Muscle of back (tissue), 11 donors: ENCODE results near the gene SRRM4. TPM values are rescaled to one million over a fixed set of nuclear protein-coding genes. Genes with fewer than 3 reads are reported as not detected.

Source experiments
- DNase-seq, 3 donors: peaks; one replicate each; pipeline versions ENCODE4 v3.0.0 to v3.0.0-alpha.2; 2013
- polyA plus RNA-seq, 10 donors: library from polyadenylated mRNA; unstranded; fragments of 120-200 nt; gene quantifications; one replicate each; pipeline ENCODE4 v1.2.1, GENCODE V29; 2013; ENCODE audit not compliant: insufficient read length in 10 of 10

Gene SRRM4
- polyA plus RNA-seq, 10 donors: 0.12 to 0.32 (median 0.16) TPM

DNA sequence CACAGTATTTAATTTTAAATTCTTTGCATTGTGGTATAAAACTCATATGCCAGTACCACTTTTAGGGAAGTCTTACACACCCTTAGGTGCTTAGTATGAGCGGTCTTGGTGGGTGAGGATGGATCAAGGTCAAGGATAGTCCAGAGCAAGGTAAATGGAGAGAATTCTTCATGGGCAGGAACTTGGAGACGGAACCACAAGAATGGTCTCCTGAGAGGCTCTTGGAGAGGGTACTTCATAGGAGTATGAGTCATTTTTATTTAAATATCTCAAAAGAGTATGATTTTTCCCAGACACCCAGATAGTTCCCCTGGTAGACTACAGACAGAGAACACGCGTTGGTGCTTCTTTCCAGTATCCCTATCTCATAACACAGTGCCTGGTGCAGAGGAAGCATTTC lies 219.3 kb downstream of the SRRM4 start:
- no peak for DNase-seq

DNA sequence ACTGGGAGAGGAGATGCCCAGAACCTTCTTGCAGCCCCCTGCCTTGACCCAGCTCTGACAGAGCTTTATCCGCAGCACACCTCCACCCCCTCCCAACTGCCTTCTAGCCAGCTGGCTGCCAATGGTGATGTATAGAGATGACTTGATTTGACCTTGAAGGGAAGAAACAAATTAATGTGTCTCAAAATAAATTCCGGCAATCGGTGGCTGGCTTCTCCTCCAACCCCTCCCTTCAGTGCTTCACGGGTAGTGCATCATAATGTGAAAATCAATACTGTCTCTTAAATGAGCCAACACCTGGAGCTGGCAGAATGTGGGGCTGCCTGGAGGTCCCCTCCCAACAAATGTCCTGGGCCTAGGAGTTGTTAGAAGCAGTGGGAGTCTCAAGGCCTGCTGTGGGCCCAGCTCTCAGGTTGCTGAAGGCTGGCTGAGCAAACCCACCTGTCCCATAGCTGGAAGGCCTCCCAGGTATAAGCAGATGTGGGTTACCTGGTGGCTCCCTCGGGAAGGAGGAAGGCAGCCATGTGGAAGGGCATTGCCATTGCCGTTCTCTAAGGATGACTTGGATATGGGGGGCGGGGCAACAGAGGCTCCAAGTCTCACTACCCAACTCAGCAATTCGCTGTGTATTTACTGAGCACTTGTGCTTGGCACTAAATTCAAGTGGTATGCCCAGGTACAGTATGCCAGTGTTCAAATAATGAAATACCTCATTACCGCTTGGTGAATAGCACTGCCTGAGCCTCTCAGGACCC lies 220.6 kb downstream of the SRRM4 start:
- no peak for DNase-seq

DNA sequence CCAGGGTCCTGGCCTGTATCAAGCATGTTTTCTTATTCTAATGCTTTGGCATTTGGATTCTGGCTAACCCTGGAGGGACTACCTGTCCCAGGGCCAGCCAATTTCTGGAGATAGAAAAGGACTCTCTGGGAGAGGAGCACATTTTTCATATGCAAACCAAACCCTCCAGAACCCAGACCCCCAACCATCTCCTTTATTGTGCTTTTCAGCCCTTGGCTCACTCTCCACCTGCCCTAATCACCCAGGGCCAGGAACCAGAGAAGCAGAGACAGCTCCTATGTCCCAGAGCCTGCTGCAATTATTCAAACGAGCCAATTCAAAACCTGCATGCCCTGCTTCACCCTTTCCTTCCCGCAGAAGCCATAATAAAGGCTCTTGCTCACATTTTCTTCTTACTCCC lies 221.2 kb downstream of the SRRM4 start:
- DNase-seq: no peak

DNA sequence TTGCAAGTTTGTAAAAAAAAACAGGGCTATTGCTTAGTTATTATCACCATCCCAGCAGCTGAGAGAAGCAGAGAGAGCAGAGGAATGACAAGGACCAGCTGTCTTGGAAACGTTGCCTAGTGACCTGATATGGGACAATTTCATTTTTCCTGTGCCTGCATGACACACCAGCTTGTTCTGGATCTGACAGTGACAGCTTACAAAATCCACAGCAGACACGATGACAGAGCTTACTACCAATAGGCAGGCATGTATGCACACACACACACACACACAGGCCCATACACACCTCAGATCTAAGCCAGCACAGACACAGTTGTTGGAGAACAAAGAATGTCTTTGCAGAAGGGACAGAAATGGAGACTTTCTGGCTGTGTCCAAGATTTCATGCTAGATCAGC lies 222.8 kb downstream of the SRRM4 start:
- DNase-seq: peak; percentile 50 to 70 (median 55)

DNA sequence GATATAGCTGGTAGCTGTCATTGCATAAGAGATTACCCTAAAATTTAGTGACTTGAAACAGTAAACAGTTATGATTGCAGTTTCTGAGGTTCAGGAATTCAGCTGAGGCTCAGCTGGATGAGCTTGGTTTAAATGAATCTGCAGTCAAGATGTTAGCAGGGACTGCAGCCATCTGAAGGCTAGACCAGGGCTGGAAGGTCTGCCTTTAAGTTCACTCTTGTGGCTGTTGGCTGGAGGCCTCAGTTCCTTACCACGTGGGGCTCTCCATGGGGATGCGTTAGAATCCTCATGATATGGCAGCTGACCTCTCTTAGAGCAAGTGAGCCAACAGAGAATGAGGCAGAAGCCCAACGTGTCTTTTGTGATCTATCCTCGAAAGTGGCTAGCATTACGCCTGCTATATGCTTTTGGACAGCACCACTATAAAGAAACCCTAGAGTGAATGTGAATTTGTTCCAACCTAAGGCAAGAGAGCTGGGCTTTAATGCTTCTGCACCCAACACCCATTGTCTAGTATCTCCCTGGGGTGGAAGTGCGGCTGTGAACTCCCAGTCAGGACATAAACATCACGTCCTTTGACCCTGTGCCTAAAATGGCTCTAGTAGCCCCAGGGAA lies 223.4 kb downstream of the SRRM4 start:
- peak in 2 of 3 donors; percentile 42 to 76 for DNase-seq

DNA sequence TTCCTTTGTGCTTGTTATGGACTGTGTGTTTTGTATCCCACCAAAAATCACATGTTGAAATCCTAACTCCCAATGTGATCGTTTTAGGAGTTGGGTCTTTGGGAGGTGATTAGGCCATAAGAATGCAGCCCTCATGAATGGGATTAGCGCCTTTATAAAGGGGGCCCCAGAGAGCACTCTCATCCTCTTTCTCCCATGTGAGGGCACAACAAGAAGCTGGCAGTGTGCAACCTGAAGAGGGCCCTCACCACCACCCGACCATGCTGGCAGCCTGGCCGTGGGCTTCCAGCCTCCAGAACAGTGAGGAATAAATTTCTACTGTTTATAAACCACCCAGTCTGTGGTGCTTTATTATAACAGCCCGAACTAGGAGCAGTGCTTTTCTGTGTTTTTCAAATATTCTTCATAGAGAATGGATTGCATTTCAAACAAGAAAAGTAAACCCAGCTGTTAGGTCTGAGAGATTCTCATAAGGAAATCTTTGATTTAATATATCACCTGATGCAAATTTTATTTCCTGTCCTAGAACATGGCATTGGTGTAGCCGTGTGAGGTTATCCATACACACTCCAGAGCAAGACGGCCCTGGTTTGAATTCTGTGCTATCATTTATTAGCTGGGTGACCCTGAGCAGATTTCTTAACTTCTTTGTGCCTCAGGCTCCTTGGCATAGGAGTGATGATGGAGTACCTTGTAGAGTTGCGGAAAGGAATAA lies 225.2 kb downstream of the SRRM4 start:
- no peak for DNase-seq

DNA sequence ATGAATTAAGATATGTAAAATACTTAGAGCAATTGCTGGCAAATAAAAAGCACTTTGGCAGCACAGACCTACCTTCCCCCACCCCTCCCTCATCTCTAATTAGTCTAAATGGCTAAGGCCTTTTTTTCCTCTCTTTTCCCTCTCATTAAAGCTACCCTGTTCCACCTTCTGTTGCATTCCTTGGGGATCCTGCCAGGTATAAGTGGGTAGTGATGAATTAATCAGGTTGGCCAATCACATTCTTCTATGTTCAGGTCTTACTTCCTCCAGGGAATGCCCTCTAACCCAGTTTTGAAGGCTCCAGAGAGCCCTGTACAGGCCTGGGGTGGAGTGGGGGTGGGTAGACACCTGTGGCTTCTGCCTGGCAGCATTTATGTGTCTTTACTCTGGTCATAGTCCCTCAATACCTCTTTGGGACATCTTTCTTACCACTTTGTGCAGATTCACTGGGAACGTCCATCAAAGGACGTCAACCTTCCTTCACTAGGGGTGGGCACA lies 225.8 kb downstream of the SRRM4 start:
- no peak for DNase-seq

DNA sequence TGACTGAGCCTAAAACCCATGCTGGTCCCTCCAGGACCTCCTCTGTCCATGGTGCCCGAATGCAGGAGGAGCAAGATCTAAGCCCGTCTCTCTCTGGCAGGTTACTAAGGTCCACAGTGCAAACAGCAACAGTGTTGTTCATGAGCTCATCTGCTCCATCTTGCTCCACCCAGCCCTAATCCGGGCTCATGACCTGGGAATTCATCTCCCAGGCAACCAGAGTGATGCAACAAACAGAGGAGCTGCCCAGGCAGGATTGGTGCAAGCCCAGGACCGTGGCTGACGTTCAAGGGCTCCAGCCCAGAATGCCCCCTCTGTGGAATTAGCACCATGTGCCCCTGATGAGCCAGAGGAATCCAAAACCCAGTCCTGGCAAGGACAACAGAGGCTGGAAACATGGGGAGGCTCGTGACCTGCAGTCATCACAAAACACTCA lies 227.3 kb downstream of the SRRM4 start:
- peak; percentile 77 to 87 (median 85) for DNase-seq

DNA sequence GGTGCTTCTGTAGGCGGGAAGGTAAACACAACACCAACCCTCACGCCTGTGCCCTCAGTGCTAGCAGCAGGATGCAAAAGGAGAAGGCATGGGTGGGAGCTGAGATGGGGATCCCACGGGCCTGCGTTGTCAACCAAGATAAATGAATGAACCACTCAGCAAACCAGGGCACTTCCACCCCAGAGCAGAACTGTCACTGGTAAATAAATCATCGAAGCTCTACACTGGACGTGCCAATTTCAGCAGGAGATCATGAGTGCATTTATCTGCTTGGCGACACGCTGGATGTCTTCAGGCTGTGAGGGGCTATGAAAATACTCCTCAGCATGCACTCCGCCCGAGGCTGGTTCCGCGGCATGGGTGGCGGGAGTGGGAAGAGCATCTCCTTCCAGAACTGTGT lies 230.5 kb downstream of the SRRM4 start:
- no peak for DNase-seq

Other genes starting within 250 kb of the SRRM4 start
- 100 to 1,000 TPM in 9 of 10 donors, 10 to 100 TPM in 1; 95.9 to 326 (median 195) TPM for gene HSPB8, start 197.4 kb downstream of the SRRM4 start, polyA plus RNA-seq